Upper lobe of left lung (tissue), 6 donors: ENCODE data around the gene CORO6. TPM values are rescaled to one million over a fixed set of nuclear protein-coding genes. Genes with fewer than 3 reads are reported as not detected.

ENCODE experiments used
- ATAC-seq, 2 donors: fragments of 200-7000 bp; cut with Tn5 transposase; one replicate each; pipeline ENCODE4 v1.9.1; 2022; ENCODE audit warnings: mild to moderate bottlenecking in 2 of 2, moderate library complexity in 2 of 2; ENCODE audit not compliant: low FRiP score in 2 of 2
- DNase-seq, 2 donors: peaks; one replicate each; pipeline ENCODE4 v3.0.0-alpha.2; 2019 to 2020
- H3K27ac ChIP-seq, 4 donors: fragments of 200-600 bp; sonication (generic); one replicate each; pipeline ENCODE4 v1.5.1; 2016 to 2019
- H3K27me3 ChIP-seq, 4 donors: fragments of 200-600 bp; sonication (generic); one replicate each; pipeline ENCODE4 v1.5.1; 2017 to 2019
- H3K36me3 ChIP-seq, 4 donors: fragments of 200-600 bp; sonication (generic); one replicate each; pipeline ENCODE4 v1.5.1; 2016 to 2019
- H3K4me1 ChIP-seq, 4 donors: fragments of 200-600 bp; sonication (generic); one replicate each; pipeline ENCODE4 v1.5.1; 2018 to 2019
- H3K4me3 ChIP-seq, 4 donors: fragments of 200-600 bp; sonication (generic); one replicate each; pipeline ENCODE4 v1.5.1; 2017 to 2019; ENCODE audit warnings: mild to moderate bottlenecking in 2 of 4, moderate library complexity in 1 of 4
- H3K9me3 ChIP-seq, 4 donors: fragments of 200-600 bp; sonication (generic); one replicate each; pipeline ENCODE4 v1.5.1; 2018 to 2019
- CTCF ChIP-seq, 6 experiments: fragments of 450-650 bp in 4 of 6; fragments of 200-600 bp in 2 of 6; sonication (generic) in 2 of 6; IDR thresholded peaks; one replicate each; pipeline ENCODE4 v1.5.1; 2016 to 2019; ENCODE audit warnings: antibody characterized with exemption in 6 of 6
- EP300 ChIP-seq, 4 donors: sonication (generic); formaldehyde crosslinking; IDR thresholded peaks; one replicate each; pipeline ENCODE4 v1.5.1; 2017; ENCODE audit warnings: antibody characterized with exemption in 4 of 4, control low read depth in 2 of 4
- POLR2A ChIP-seq, 4 donors: fragments of 450-650 bp; IDR thresholded peaks; one replicate each; pipeline ENCODE4 v1.5.1; 2016 to 2017; ENCODE audit warnings: antibody characterized with exemption in 4 of 4, mild to moderate bottlenecking in 2 of 4
- POLR2AphosphoS5 ChIP-seq, 2 donors: sonication (generic); formaldehyde crosslinking; IDR thresholded peaks; one replicate each; pipeline ENCODE4 v1.5.1; 2017; ENCODE audit warnings: antibody characterized with exemption in 2 of 2
- WGBS, 2 donors: methylation state at CpG; one replicate each; pipeline ENCODE4 v1.1.5; 2017 to 2018; 5-methylcytosine and 5-hydroxymethylcytosine counted together
- total RNA-seq, 6 donors: library from RNA; depleted of rRNA in 4 of 6; stranded (reverse); fragments of >200 nt in 4 of 6; gene quantifications; one replicate each; pipeline versions ENCODE4 v1.1.0 to v1.2.1, GENCODE V29; 2016 to 2021
- donor health status: DM: no; HTN: no; CAD: no; lungs with moderate emphysema.
- donor health status: DM: no; HTN: yes; CAD: no; lungs with severe emphysema.

The CORO6 gene
- total RNA-seq, 6 donors from 2014 or later: 7.3 to 137 (median 12.2) TPM

DNA sequence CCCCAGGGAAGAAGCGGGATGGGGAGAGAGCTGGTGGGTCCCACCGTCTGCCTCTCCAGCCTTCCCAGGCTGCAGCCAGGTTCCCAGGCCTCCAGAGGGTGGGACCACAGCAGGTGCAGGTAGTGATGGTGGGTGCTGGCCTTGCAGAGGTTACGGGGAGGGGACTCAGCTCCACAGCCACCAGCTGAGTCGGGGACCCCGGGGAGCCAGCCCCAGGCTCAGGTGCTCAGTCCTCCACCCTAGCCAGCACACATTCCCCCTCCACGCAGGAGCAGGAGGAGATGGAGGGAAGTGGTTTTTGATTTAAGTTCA, 49.2 kb downstream of the CORO6 start:
- TF ChIP-seq EP300 (IDR thresholded peaks at IDR 0.05) (no peak), CTCF (IDR thresholded peaks at IDR 0.05) (no peak), POLR2AphosphoS5 (IDR thresholded peaks at IDR 0.05) (no peak), POLR2A (IDR thresholded peaks at IDR 0.05) (no peak)
- no peak for ATAC-seq
- peak in 1 of 2 donors; percentile 7 for DNase-seq
- peaks cover 12 to 33% (median 22%) of the 10 kb centered on the region in 4 donors for H3K4me1 ChIP-seq
- H3K27me3 ChIP-seq: no peaks in the 10 kb centered on the region
- 88 to 92% methylated on average over 6 of the region's 6 CpGs for WGBS, 2 donors
- H3K27ac ChIP-seq: no peak overlapping the region
- H3K9me3 ChIP-seq: no peaks in the 10 kb centered on the region
- H3K36me3 ChIP-seq: peaks cover 11 to 60% (median 44%) of the 10 kb centered on the region in 4 donors
- H3K4me3 ChIP-seq: no peak overlapping the region

DNA sequence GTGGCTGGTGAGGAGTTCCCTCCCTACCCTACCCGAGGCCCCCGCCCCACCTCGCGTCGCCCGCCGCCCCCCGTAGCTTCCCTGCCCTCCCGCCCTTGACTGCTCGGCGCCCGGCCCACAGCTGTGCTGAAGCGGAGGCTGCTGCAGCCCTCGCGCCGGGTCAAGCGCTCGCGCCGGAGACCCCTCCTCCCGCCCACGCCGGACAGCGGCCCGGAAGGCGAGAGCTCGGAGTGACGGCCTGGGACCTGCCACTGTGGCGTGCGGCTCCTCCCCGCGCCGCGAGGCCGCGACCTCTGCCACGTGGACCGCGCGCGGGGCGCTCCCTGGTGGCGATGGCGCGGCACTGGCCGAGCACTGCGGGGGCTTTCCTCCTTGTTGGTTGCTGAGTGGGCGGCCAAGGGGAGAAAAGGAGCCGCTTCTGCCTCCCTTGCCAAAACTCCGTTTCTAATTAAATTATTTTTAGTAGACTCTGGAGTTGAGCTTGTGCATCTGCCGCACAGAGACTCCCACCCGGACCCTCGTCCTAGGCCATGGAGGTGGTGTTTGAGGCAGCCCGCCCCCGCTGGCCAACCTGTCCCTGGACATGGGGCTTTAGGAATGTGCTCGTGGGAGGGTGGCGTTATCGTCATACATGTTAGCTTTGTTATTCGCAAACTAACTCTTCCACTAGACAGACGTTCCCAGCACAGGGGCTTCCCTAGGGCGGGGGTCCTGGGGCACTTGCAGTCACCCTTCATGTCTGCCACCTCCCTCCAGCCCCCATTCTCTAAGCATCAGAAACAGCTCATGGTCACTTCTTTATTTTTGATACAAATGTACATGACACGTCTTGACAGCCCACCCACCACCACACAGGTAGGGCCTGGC, 49.8 kb downstream of the CORO6 start:
- Histone ChIP-seq H3K36me3 (peaks cover 11 to 55% (median 40%) of the 10 kb centered on the region in 4 donors), H3K4me1 (peaks cover 12 to 37% (median 22%) of the 10 kb centered on the region in 4 donors), H3K27me3 (no peaks in the 10 kb centered on the region), H3K27ac (peak overlapping the region in 1 of 4 donors; percentile 32), H3K4me3 (peak overlapping the region in 3 of 4 donors; percentile 27 to 43 (median 37)), H3K9me3 (no peaks in the 10 kb centered on the region)
- TF ChIP-seq CTCF (IDR thresholded peaks at IDR 0.05): peak; percentile 63 to 85 (median 80)
- no peak for TF ChIP-seq POLR2A (IDR thresholded peaks at IDR 0.05)
- no peak for TF ChIP-seq EP300 (IDR thresholded peaks at IDR 0.05)
- peak; percentile 48 to 56 for TF ChIP-seq POLR2AphosphoS5 (IDR thresholded peaks at IDR 0.05)
- ATAC-seq: peak in 1 of 2 donors; percentile 75
- 57 to 58% methylated on average over 11 to 23 of the region's 62 CpGs for WGBS, 2 donors
- DNase-seq: peak; percentile 34 to 94

DNA sequence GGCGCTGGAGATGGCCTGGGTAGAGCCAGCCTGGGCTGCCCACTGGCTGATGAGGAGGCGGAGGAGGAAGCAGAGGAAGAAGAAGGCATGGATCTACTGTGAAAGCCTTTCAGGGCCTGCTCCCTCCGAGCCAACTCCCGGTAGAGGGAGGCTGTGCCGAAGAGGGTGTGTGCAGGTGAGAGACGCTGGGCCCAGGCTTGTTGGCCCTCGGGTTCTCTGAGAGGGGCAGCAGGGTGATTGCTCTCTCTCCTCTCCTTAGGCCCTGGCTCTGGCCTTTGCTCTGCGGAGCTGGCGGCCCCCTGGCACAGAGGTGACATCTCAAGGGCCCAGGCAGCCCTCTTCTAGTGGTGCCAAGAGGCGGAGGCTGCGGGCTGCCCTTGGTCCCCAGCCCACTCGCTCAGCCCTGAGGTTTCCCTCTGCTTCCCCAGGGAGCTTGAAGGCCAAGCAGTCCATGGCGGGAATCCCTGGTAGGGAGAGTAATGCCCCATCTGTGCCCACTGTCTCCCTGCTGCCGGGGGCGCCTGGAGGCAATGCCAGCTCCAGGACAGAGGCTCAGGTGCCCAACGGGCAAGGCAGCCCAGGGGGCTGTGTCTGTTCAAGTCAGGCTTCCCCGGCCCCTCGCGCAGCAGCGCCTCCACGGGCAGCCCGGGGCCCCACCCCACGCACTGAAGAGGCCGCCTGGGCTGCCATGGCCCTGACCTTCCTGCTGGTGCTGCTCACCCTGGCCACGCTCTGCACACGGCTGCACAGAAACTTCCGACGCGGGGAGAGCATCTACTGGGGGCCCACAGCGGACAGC, 50.6 kb downstream of the CORO6 start:
- H3K4me1 ChIP-seq: peaks cover 12 to 45% (median 22%) of the 10 kb centered on the region in 4 donors
- no peak for TF ChIP-seq POLR2A (IDR thresholded peaks at IDR 0.05)
- TF ChIP-seq EP300 (IDR thresholded peaks at IDR 0.05): no peak
- TF ChIP-seq POLR2AphosphoS5 (IDR thresholded peaks at IDR 0.05): no peak
- TF ChIP-seq CTCF (IDR thresholded peaks at IDR 0.05): no peak
- no peaks in the 10 kb centered on the region for H3K9me3 ChIP-seq
- peak in 1 of 2 donors; percentile 17 for ATAC-seq
- H3K27me3 ChIP-seq: no peaks in the 10 kb centered on the region
- H3K4me3 ChIP-seq: peak overlapping the region in 3 of 4 donors; percentile 27 to 43 (median 37)
- H3K27ac ChIP-seq: peak overlapping the region in 1 of 4 donors; percentile 32
- 93 to 96% methylated on average over 5 to 17 of the region's 30 CpGs for WGBS, 2 donors
- peaks cover 11 to 46% (median 32%) of the 10 kb centered on the region in 4 donors for H3K36me3 ChIP-seq
- DNase-seq: peak in 1 of 2 donors; percentile 20

DNA sequence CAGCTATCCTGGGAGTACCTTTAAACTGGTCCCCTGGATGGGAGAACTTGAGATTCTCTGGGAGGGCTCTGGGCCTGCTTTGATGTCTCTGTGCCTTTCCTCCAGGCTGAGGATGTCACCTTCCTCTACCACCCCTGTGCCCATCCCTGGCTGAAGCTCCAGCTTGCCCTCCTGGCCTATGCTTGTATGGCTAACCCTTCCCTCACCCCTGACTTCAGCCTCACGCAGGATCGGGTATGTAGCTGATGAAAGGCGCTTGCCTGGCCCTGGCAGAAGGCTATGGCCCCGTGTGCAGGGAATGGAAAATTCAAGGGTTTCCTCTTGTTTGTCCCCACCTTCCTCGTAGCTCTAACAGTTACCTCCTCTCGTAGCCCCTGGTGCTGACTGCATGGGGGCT, 51.2 kb downstream of the CORO6 start:
- no peaks in the 10 kb centered on the region for H3K27me3 ChIP-seq
- H3K27ac ChIP-seq: no peak overlapping the region
- TF ChIP-seq CTCF (IDR thresholded peaks at IDR 0.05): no peak
- TF ChIP-seq POLR2A (IDR thresholded peaks at IDR 0.05): no peak
- no peak for TF ChIP-seq EP300 (IDR thresholded peaks at IDR 0.05)
- no peak for TF ChIP-seq POLR2AphosphoS5 (IDR thresholded peaks at IDR 0.05)
- no peak for ATAC-seq
- H3K4me1 ChIP-seq: peaks cover 12 to 50% (median 23%) of the 10 kb centered on the region in 4 donors
- no peak for DNase-seq
- H3K4me3 ChIP-seq: no peak overlapping the region
- no peaks in the 10 kb centered on the region for H3K9me3 ChIP-seq
- 96 to 98% methylated on average over 4 to 6 of the region's 6 CpGs for WGBS, 2 donors
- H3K36me3 ChIP-seq: peaks cover 11 to 40% (median 26%) of the 10 kb centered on the region in 4 donors
